ENCODE data around the gene DKK1.
"Not testable (repeated sequence)": the region's sequence is repeated elsewhere in the genome, so short reads cannot be mapped to it uniquely, and the experiment has no call there.

Gene DKK1

DNA sequence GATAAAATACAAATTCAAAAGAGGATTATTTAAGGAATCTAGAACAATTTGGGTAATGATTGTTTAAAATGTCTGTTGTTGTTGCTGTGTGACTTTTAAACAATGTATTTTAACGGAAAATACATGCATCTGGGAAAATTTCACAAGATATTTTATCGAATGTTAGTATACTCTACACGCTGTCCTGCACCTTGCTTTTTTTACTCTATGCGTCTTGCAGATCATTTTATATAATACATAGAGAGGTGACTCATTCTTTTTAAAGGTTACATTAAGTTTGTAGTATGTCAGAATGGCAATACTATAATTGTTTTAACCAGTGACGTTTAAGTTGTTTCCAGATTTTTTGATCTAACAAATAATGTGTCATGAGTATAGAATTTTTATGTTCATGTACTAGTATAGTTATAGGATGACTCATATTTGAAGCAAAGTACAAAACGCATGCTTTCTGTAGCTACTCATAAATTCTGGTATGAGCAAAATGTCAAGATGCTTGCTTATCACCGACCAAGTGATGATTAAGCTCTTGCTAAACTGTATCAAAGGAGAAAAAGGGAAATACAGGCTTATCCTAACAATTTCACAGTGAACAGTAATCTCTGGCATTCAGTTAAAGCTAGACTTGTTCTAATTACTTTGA, 4.9 kb downstream of the DKK1 start:
- no peak for DNase-seq

DNA sequence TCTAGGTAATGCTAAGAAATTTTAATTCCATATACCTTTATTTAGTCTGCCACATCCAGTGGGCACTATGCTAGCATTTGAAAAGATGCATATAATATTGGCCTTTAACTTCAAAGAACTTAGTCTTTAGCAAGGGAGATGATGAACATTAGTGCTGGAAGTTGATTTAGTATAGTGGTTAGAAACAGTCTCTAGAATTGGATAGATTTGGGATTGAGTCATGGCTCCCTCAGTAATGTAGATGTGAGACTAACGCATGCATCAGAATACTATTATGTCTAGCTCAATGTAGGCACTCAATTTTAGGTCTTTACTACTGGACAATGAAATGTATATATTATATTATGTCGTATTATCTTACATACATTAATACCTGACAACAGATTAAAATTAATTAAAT, 5.8 kb downstream of the DKK1 start:
- DNase-seq, result no peak

DNA sequence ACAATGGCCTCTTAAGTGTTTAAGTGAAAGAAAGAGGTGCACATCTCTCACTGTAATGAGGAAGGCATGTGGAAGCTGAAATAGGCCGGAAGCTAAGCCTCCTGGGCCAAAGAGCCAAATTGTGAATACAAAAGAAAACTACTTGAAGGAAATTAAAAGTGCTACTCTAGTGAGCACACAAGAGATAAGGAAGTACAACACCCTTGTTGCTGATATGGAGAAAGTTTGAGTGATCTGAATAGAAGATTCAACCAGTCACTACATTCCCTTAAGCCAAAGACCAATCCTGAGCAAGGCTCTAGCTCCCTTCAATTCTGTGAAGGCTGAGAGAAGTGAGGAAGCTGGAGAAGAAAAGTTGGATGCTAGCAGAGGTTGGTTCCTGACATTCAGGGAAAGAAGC, 8.2 kb downstream of the DKK1 start:
- DNase-seq, result no peak

DNA sequence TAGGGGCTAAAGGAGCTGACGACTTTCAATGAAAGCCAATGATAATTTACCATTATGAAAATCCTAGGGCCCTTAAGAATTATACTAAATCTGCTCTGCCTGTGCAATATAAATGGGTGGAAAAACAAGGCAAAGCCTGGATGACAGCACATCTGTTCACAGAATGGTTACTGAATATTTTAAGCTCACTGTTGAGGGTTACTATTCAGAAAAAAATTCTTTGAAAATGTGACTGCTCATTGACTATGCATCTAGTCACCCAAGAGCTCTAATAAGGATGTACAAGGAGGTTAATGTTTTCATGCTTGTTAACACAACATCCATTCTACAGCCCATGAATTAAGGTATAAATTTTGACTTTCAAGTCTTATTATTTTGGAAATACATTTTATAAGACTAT, 8.9 kb downstream of the DKK1 start:
- DNase-seq, result no peak

DNA sequence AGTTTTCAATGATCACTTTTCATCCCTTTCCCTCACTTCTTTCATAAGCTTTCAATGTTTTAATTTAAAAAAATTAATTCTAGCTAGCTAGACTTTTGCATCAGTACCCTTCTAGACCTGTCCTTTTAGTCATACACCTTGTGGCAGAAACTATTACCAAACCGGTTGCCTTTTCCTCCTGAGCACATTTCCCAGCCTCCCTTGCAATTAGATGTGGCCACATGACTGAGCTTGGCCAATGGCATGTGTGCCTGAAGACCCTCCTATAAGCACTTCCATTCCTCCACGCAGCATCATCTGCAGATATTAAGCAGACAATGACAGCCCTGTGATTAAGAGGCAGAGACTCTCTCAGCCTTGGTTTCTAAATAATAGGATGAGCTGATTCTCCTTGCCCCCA, 12.3 kb downstream of the DKK1 start:
- no peak for DNase-seq

DNA sequence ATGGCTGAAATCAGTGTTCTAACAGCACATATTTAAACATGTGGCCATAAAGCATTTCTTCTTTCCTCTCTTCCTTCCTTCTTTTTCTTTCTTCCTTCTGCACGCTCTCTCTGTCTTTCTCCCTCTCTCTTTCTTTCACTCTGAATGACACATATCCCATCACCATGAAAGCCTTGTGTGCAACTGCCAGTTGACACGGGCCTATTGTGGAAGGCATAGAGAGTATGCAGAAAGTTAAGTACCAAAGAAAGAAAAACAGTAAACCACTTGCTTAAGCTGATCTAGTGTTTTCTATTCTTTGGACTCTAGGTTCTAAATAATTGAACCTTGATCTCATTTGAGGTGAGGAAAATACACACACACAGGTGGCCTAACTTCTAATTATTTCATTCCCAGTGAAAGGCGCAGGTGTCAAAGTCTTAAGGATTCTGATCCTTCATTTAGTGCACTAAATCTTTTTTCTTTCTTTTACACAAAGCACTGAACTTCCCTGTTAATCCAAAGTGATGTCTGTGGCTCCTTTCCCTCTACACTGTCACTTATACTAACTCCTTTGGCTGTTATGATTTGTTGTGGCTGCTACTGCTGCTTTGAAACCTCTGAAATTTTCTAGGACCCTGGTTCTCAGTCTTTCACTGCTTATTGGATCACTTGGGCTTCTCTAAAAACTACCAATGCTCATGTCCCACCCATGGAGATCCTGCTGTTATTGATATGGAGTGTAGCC, 17.7 kb downstream of the DKK1 start:
- DNase-seq, result no peak

DNA sequence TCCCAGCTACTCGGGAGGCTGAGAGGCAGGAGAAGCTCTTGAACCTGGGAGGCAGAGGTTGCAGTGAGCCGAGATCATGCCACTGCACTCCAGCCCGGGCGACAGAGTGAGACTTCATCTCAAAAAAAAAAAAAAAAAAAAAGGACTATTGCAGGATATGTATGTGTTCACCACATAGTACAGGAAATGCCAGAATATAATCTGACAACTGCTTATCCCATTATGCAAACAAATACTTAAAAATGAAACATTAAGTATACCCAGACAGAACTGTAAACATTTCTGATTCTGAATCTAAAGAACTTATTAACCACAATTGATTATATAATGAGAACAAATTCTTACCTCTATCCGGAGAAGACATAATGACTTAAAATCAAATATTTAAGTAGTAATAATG, 18.7 kb downstream of the DKK1 start:
- DNase-seq, result no peak

DNA sequence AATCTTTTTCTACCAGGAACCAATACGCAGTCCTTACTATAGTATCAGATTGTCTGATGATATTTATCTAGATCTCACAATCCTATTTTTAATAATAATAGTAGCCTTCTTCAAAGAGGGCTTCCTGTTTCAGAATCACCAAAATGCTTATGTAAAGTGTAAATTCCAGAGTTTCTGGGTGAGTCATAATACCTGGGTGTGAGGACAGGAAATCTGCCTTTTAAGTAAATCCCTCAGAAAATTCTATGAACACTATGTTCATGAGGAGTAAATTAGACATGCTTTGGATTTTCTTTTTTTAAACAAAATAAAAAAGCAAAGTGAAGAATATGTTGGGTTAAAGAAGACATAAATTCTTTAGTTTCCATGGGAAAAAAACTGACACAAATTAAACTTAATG, 20.5 kb downstream of the DKK1 start:
- no peak for DNase-seq

DNA sequence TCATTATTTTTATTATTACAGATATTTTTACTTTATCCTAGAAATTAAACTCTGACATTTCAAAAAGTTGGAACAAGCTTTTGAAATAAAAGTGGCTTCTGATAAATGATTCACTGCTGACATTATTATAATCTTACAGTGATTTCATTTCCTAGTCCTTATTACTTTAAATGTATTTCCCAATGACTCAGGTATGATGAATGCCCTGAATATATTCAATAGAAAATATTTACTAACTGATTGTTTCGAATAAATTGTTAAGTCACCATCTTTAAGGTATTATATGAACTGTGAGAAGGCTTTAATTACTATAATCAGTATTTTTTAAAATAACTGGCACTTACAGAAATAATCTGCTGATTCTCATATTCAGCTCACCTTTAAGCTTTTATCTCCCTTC, 21.6 kb downstream of the DKK1 start:
- no peak for DNase-seq

DNA sequence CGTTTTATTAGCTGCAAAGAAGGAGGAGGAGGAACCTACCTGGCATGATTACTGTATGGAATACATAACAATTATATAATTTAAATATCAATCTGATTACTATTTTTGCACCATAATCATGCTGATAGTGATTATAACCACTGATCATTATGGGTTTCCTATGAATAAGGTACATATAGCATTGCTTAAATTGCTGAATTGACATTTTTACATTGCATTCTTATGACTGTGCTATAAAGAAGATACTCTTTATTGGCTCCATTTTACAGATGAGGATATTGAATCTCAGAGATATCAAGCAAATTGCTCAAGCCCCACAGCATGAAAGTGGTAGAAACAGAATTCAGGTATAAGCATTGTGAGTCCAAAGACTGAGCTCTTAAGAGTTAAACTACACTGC, 23.1 kb downstream of the DKK1 start:
- no peak for DNase-seq

DNA sequence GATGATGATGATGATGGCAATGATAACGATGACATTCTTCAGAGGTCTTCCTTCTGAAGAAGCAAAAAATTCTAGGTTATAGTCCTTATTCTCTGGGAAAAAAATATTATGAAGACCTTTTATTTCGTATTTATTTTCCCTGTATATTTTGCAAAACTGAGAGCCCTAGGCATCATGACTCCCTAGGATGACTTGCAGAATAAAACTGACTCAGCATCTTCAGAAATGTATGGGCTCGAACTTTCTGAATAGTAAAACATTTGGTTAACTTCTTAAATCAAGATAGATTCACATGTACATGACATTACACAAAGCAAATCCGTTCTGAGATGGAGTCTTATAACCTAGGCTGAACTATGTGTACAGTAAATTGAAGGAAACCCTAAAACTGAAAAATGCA, 29.4 kb downstream of the DKK1 start:
- no peak for DNase-seq

DNA sequence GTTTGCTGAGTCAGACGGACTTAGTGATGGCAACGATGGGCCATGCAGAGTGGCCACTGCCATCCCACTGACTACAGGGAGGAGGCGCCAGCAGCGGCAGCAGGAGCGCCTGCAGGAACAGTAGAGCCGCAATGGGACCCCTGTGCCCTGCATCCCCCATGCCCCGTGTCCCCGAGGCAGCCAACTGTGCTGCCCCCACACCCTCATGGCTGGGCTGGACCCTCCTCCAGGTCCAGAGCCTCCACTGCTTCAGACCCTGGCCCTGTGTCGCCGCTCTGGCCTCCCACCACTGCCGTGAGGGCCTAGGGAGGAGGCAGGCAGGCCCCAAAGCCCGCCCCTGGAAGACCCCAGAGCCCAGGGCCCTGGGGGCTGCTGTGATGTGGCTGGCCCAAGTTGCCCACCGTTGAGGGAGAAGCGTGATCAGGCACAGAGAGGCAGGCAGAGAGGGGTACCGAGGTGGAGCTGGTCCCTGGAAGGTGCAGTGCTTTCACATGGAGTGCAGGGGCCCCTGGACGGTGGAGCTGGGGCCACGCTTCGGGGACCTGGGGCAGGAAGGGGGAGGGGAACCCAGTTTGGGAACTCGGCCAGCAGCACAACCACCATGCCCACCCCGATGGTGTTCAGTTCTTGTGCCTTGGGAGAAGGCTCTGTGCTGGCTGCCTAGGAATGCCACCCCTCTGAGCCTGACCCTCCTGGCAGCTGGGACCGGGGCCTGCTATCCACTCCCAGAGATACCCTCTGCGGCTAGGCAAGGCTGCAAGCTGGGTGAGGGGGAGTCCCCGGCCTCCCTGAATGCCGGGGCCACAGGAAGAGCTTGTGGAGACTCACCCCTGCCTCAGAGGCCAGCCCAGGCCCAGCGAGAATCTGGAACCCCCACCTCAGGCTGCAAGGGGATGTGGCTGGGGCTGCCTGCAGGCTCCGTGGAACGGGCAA, 32.6 kb downstream of the DKK1 start:
- no peak for DNase-seq

DNA sequence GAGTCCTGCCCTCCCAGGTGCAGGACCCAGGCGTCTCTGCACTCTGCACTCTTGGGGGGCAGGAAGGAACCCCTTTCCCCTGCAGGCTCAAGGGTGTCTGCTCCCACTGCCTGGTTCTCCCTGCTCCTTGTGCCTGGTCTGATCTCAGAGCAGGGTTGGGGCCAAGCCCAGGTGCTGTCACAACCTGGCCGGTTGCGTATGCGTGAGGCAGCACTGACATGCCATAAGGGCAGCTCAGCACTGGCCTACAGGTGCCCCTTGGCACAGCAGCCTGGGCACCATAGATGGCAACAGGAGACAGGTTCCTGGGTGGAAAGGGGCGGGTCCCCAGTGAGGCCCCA, 33.2 kb downstream of the DKK1 start:
- no peak for DNase-seq

DNA sequence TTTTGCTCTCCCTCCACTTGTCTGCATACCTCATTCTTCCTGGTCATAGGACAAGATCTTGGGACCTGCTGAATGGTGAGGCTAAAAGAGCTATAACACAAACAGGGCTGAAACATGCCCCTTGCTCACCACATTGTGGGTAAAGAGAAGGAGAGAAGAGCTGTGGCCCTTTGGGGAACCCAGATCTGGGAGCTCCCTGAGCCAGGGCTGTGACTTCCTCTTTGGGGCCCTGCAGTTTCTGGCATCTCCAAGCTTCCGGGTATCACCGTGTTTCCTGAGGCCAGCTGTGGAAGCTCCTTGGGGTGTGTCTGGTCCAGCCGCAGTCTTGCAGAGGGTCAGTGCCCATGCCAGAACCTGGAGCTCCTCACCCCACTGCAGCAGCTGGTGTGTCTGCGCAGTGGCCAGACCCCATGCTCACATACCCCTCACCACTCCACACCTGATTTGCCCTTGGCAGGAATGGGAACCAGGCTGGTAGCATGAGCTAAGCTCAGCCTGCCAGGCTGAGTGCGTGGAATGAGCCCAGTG, 34.0 kb downstream of the DKK1 start:
- no peak for DNase-seq

DNA sequence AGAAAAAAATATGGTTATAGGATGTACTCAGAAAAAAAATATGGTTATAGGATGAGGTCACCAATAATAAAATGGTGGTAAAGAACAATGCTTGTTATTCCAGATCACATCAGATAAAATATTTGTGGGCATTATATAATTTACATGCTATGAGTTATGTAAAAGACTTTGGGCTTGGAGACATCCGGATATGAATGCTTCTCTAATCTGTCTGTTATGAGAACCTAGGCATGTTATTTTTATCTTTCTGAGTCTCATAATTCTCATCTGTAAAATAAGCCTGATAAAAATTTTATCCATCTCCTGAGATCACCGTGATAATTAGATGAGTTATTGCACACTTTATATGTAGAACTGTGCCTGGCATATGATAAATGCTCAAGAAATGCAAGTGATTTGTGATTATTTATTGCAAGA, 37.8 kb downstream of the DKK1 start:
- no peak for DNase-seq

DNA sequence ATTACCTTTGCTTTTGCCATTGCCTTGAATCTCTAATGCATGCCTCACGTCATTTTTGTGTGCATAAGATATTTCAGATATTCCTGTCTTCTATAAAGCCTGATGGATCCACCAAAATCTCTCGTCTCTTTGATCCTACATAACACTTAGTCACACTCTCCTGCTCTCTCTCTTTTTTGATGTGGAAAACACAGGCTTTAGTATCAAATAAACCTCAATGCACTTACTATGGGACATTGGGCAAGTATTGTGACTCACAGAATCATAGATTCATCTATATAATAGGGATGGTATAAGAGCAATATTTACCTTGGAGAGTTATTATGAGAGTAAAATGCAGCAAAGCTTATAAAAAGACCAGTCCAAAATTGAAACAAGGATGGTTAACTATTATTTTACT, 39.1 kb downstream of the DKK1 start:
- DNase-seq, result no peak

DNA sequence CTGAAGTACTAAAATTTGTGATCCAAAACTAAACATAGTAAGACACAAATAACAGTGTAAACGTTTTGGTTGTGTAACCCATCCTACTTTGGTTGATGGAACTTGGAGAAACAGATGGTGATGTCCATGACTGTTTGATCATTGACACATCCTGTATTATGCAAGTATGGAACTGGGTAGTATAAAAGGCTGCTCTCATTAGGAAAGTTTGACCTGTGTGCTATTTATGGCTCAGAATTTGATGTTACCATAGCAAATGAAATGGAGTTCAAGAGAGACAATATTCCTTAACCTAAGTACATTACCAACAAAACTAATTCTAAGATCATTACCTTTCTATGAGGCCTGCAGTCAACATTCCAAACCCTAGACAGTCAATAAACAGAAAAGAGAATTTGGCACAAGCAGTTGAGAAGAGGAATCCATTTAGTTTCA, 39.9 kb downstream of the DKK1 start:
- no peak for DNase-seq

DNA sequence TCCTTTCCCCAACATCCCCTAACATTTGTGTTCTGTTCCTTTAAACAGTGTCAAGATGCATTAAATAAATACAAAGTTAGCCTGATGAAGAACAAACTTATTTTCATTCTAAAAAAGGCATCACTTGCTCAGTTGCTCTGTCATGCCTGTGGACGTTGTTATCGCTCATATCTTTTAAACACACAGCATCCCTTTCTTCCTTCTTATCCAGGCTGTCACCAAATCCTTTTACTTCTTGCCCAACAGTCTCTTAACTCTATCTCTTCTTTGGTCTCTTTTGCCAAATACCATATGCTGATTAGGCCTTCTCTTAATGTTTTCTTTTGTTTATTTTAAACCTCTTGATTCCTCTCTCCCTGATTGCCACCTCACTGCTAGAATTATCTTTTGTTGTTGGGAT, 43.9 kb downstream of the DKK1 start:
- no peak for DNase-seq

DNA sequence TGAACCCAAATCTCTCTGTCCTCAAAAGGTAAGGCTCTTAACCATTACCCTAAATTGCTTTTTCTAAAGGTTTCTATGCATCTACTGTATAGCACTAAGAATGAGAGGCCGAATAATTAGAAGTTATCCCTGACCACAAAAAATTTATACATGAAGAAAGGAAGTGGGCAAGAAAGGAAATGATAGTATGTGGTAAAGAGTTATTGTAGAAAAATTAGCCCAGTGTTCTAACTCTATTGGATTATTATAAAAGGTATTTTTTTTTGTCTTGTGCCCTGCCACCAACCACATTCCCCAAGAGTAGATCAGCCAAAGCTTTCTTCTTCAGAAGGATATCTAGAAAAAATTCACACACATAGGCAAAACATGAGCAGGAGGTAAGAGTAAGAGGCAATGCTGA, 45.4 kb downstream of the DKK1 start:
- no peak for DNase-seq

DNA sequence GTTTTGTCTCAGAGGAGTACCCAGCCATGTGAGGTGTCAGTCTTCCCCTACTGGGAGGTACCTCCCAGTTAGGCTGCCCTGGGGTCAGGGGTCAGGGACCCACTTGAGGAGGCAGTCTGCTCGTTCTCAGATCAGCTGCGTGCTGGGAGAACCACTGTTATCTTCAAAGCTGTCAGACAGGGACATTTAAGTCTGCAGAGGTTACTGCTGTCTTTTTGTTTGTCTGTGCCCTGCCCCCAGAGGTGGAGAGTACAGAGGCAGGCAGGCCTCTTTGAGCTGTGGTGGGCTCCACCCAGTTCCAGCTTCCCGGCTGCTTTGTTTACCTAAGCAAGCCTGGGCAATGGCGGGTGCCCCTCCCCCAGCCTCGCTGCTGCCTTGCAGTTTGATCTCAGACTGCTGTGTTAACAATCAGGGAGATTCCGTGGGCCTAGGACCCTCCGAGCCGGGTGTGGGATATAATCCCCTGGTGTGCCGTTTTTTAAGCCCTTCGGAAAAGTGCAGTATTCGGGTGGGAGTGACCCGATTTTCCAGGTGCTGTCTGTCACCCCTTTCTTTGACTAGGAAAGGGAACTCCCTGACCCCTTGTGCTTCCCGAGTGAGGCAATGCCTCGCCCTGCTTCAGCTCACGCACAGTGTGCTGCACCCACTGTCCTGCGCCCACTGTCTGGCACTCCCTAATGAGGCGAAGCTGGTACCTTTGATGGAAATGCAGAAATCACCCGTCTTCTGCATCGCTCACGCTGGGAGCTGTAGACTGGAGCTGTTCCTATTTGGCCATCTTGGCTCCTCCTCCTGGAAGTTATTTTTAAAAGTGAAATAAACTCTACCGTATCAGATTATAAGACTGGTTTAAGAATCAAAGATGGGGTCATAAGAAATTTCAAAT, 51.7 kb downstream of the DKK1 start:
- DNase-seq, result not testable (repeated sequence)

Data from NCI-H1105 treated with DMSO at 0.1 percent for 48 hours (cell line).